Stimulated activated CD8-positive, alpha-beta memory T cell treated with anti-CD3 and anti-CD28 coated beads, Interleukin-7, amount 100 ng/mL, for 24 hours (primary cell): ENCODE measurements around the gene SESN3.
"Not testable (repeated sequence)": the region's sequence is repeated elsewhere in the genome, so short reads cannot be mapped to it uniquely, and the experiment has no call there.

Experiments
- DNase-seq: peaks from one replicate; pipeline ENCODE4 v3.0.0-alpha.2; 2020; ENCODE audit warnings: low read depth

The SESN3 gene

DNA sequence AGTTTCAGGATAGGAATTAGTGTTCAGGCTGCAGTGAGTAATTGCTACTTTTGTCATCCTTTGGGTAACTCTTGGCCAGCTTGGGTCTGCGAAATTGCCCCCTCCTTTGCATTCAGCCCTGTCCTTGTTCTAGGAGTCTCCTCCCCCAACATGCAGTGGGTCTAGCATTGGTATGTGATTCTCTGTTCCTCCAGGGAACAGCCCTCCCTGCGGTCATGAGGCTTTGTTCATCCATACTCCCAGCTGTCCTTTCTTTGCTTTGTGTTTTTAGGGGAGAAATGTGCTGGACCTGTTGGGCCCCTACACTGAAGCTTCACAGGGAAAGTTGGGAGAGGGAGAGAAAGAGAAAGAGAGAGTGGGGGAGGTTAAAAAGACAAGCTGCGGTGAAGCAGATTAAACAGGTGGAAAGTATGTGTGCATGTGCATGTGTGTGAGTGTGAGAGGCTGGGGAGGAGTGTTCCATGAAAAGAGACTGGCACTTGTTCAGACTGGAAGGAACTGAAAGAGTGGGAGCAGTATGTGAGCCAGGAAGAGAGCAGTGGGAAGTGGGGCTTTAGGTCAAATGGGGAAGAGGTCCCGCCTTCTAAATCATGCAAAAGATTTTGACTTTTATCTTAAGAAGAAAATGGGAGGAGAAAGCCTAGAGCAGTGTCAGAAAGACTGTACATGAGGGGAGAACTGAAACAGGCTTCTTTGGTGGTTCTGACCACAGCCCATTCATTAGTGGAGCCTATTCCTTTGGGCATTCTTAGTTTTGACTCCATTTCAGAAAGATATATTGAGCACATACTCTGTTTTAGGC, 17.9 kb upstream of the SESN3 start:
- no peak for DNase-seq

DNA sequence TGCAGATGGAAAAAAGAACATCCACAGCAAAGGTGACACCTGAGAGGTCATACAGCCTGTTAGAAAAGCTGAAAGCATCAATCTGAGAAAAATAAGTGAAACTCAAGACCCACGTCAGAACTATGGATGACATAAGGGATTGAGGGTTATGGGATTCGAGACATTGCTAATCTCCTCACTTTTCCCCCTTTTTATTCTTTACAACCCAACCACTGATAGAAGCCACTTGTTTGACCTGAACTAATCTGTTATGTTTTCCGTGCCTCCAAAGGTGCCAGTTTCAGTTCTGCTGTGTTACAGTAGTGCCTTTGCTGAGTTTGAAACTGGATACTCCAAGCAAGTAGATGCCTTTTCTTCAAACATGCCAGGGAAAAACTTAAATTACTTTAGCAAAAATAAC, 16.9 kb upstream of the SESN3 start:
- DNase-seq = no peak

DNA sequence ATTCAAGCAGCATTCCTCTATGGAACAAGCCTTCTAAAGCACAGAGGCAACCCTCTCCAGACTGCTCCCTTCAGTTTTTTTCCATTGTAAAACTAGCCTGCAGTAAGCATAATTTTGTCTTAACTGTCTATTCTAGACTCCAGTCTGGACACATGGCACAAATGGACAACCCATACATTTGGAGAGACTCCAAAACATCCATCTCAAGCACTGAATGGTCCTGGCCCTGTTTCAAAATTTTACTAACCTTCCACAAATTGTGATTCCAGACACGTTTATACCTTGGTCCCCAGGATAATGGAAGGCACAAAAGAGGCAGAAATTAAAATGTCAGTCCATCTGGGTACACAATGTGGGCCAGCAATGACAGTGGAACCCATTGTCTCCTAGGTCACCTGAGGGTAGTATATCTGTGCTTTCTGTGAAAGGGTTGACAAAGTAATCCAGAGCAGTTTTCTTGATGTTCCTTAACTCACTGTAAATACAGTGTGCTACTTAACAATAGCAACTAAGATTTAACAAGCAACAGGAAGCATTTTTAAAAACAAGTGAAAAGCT, 16.2 kb upstream of the SESN3 start:
- DNase-seq = no peak

DNA sequence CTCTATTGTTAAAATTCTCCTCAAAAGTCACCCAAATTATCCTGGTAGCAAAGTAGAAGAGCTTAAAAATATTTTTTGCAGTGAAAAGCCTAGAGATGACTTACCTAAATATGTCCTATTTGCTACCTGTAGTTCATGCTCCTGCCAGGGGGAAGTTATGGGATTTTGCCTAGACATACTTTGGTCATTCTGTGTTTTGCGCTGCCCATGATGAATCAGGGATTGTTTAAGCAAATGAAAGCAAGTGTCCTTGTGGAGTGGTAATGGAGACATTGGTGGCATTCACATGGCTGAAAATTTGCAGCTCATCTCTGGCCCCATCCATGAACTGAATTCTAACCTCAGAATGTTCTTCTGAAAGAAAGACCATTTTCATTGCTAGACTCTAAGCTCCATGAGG, 14.6 kb upstream of the SESN3 start:
- DNase-seq = no peak

DNA sequence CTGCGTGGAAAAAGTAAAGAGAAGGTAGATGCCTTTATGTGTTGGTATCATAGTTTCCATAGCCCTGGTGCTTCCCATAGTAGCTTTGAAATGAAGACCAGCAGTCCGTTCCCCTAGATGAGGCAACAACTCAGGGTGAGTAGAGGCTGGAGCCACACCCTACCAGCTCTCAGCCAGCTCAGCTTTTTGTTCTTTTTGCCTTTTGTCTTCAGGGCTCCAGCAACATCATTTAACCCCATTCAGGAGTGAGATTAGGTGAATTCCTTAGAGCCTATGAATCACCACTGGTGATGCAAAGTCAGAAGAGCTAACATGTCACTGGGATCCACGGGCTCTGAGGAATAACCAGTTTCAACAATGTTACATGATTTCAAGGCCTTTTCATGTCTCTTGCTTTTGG, 14.0 kb upstream of the SESN3 start:
- no peak for DNase-seq

DNA sequence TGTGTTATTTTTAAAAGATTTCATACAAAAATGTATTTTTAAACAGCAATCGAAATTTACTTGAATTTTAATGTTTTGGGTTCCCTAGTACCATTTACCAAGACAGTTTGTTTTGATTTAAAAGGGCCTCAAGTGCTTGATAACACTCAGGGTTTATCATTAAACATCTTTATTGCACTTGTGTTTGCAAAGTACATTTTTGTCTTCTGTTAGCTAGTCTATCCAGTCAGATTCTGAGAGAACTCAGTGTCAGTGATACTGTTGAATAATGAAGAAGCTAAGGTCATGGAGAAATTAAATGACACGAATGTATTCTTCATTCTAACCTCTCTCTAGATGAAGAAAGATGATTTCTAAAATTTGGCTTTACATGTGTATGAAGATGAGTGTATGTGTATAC, 12.7 kb upstream of the SESN3 start:
- DNase-seq = no peak

DNA sequence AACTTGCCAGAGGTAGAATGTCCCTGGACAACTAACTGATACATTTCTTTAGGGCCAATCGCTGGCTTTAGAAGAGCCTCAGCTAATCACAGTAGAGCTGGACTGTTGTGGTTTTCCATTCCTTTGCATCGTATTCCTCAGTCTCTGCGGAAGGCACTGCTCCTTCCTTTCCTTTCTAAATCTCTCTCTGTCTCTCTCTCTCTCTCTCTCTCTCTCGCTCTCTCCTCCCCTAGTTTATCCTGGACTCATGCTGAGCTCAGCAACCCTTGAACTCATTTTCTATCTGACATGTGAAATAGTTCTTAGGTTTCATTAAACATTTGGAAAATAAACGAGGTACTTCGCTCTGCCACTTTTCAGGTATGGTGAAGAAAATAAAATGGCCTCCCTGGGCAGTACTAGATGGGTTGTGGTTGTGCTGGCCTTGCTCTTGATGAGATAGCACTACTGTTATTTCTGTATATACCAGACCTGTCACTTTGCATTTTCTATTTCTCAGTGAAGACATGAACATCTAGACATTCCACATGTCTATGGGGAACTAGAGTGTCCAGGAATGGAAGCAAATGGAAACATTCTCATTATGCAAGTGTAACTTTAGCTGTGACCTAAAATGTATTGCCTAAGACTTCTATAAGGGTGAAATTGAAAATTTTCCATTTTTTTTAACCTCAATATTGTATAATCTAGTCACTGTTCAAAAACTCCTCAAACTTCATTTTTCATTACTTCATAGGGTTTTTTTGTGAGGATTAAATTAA, 12.0 kb upstream of the SESN3 start:
- DNase-seq = no peak

DNA sequence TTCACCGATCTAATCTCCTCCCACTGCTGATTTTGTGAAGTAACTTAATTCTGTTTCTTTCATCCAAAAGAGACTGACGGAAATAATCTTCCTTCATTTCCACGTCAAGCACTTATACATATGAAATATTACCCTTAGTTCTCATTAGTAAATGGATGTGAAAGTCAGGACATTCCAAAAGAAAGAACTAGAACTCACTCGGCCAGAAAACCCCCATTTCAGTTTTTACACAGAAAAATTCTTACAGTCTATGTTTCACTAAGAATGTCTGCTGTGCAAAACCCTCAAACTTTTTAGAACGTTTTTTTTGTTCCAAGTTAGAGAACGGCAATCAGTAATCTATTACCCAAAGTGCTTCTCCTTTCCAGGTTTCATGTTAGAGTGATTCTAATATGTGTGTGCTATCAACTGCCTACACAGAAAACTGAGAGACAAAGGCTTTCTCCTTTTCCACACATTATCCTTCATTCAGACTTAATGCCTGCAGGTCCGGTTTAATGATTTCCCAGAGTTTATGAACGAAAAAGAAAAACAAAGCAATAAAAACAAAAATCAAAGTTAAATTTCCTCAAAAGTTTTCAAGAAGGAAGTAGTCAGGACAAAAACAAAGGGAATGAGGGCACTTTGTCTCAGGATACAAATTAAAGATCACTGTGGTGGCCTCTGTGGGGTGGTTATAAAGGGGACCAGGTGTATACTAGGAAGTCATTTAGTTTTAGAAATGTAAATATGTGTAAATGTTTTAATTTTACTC, 11.3 kb upstream of the SESN3 start:
- no peak for DNase-seq

DNA sequence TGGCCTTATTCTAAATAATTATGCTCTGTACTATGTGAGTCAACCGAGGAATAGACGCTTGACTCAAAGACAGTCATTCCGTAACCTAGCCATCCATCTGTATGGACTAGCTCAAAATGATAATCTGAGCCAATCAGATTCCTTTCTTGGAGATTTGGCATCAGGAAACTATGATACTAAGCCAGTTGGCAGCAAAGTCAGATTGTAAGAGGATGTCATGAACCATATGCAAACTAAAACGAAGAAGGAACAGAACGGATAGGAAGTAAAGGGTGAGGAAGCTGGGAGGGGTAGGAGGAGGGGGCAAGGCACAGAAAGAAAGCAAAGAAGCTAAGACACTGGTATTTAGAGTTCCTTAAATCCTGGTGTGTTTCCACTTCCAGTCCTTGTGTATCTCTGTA, 10.7 kb upstream of the SESN3 start:
- DNase-seq = no peak

DNA sequence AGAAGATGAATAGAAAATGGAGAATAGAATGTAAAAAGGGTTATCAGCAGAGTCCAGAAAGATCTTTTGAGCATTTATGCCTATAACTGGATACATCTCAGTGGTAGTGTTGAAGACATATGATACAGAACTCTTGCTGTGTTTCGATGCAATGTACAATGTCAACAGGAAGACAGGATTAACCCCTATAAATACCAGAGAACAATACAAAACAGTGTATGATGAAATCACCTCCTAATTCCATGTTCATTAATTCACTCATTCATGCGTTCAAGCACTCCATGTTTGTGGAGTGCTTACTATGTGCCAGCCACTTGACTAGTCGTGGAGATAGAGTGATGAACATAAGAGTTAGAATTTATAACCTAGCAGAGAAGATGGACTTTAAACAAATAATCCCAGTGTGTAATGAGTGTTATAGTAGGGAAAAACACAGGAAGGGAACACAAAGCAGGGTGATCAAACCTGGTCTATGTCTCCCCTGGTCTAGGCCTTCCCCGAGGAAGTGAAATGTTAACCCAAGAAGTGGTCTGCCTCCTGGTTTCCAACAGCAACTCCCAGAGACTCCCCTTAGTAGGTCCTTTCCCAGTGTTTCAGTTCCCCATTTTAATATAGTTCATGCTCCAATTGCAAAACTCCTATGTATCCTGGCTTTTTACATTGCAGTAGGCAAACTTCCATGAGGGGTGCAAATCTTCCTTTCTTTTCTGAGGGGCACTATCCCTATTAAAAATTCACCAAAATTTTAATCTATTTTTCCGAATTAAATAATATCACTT, 9.1 kb upstream of the SESN3 start:
- DNase-seq = no peak

DNA sequence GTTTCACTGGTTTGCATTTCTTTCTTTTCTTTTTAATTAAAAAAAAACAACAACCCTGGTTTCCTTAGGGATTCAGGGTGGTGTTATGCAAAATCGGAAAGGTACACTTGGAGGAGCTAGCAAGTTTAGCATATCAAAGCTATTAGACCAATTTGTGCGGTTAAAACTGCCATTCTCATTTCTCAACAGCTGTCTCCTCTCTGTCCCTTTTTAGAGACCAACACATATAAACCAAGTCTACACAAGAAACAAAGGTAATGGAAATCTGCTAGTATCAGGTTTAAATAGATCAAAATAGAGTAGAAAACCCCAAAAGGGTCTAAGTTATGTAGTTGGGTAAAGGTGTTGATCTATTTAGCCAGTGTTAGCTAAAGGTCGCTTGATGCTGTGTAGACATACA, 1.7 kb upstream of the SESN3 start:
- no peak for DNase-seq

DNA sequence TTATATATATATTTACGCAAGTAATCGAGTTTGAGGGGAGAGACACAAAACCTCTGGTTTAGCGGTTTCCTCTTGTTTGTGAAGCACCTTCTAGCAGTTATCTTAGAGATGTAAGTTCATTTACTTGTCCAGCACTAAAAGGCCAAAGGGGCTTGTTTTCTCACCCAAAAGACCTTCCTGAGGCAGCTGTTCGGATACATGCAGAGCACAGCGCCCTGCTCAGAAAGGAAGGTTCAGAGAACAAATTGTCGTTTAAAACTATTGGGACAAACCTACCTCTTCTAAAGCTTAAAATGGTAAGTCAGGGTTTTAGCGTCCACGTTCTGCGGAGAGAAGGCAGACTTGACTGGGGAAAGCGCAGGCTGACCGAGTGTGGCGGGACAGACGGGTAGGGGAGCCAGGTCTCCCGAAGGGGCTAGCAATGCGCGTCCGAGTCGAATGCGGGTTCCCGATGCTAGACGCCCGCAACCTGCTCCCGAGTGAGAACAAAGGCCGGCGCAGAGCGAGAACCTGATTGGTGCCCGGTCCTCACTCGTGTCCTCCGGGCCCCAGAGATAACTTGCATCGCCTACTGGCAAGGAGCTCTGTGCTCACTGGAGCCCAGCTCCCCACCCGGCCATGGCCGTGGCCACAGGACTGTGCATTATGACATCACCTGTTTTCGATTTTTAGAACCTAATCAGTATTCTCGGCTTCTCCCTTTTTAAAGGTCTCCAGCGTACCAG, 1.0 kb upstream of the SESN3 start:
- DNase-seq = no peak

DNA sequence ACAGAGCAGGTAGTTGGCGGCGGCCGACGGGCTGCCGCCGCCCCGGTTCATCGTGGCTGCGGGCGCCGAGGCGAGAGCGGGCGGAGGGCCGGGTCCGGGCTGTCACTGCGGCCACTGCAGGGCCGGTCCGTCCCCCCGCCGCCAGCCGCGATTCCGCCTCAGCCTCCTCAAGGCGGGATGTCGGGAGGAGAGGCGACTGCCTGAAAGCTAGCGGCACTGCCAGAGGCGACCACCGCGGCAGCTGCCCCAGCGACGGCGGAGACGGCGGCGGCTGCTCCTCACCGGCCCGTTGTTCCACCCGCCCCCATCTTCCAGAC, 234 bp downstream of the SESN3 start:
- DNase-seq = no peak

DNA sequence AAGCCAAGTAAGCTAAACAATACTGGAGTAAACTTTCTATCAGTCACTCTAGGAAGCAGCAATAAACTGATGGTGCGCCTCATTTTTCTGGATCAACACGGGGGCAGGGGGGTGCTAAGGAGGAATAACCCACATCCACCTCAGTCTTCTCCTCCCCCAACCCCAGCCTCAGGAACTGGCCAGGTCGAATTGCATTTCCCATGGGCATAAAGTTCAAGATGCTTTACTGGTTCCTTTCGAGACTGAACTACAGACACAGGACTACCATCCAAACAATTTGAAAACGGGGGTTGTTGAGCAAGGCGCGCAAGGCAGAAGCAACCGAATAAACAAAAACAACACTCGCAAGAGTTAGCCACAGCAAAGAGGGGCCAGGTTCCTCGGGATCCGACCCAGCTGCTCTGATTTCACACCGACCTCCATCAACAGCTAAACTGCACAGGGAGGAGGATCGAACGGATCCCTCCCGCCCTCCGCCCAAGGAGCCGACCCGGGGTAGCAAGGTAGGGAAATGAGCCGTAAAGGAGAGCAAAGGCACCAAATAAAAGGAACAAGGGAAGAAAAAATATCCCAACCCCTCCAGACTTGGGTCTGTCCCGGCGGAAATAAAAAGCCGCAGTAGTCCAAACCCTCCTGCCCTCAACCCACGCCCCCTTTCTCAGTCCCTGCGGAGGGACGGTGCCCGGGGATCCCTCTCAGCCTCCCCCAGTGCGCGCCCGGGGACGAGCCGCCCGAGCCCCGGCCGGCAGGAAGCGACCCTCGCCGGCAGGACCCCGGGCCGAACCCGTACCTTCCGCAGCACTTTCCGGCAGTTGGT, 801 bp downstream of the SESN3 start:
- DNase-seq = no peak

DNA sequence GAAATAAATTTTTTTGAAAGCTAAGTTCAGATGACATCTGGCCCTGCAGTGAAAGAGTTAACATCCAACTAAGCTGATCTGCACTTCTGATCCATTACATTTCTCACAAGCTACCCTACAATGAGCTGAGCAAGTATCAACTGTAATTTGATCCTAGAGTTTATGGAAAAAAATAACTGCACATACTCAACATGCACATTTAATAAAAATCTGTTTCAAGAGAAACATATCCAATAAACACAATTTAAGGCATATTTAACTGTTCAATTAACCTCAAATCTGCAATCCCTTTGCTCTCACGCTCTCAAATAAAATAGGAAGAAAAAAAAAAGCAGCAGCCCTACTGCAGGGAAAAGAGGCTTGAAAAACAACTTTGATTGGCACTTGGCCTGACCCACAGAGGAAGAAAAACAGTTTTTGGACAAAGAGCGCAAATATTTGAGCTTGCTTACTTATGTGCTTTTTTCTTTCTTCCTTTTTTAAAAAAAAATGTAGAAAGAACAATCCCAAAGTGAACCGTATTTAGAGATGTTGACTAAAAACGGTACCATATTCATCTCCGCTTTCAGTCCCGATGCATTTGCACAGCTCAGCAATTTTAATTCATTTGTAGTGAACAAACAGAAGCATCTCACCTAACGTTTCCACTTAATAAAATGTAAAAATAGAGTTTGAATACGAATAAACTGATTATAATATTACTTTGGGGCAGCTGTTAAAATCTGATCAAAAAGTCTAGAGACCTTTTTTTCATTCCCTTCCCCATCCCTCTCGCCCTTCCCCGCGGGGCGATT, 1.6 kb downstream of the SESN3 start:
- DNase-seq = no peak

DNA sequence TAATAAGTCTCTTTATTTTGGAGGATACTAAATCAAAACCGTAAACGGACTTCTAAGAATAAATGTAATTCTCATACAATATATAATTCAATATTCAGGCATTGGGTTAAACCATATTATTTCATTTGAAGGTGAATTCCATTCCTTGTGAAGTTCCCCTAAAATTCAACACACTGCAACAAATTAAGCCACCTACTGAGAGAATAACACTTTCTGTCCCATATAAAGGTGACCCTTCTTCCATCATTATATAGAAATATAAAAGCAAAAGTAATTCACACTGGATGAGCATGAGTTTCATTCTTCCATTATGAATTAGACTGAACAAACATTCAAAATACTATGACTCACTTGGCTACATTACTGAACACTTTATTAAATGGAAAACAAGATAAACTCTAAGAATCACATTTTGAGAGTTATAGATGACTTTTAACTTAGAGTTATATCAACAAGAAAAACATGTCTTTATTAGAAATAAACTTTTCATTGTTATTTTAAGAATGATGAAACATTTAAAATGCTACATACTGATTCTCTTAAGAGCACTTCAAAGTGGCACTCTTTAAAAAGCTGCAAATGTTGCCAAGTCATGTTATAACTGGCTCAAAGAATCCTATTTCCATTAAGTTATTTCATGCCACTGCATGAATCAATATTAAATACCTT, 2.8 kb downstream of the SESN3 start:
- no peak for DNase-seq

DNA sequence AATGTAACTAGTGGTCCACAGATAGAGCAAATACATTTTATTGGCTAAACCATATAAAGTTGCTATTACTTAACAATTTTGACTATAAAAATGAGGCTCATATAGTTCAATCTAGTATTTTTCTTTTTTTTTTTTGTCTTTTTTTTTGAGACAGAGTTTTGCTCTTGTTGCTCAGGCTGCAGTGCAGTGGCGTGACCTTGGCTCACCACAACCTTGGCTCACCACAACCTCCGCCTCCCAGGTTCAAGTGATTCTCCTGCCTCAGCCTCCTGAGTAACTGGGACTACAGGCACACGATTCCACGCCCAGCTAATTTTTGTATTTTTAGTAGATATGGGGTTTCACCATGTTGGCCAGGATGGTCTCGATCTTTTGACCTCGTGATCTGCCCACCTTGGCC, 3.9 kb downstream of the SESN3 start:
- not testable (repeated sequence) for DNase-seq

DNA sequence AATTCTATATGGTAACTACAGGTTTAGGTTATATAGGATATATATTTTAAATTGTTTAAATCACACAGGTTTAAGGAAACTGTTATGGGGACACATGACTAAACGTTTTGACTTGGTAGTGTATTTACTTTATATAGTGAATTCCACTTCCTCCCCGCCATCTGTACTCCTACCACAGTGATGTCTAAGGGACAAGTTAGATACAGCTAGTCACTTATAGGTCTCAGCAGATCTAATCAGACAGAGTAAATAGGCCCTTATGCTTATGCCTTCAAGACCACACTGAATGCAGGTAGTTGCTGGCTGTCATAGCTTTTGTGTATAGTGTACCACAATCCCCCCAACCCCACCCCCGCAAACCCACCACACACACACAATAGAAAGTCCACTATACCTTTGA, 8.2 kb downstream of the SESN3 start:
- no peak for DNase-seq

DNA sequence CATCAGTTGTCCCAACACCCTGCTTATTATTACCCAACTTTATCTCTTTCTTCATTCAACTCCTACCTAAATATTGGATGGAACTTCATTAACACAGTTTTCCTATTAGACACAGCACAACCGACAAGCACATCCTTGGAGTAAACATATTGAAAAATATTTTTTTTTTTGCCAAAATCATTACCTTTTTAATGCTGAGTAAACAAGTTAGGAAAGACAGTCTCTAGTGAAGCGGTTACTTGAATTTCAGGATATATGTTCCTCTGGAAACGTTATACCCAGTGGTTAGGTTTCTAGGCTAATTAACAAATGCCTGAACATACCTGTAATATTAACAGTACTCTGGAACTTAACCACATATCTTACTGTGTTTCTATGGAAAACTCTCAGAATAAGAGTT, 11.4 kb downstream of the SESN3 start:
- DNase-seq = no peak
